NCI-H2029 (cell line): ENCODE results near the gene GPR180.
A peak's percentile ranks its signal among the peaks of the same experiment; 100 is the strongest.
"Not testable (repeated sequence)": the region's sequence is repeated elsewhere in the genome, so short reads cannot be mapped to it uniquely, and the experiment has no call there.

Experiments
- DNase-seq: peaks from one replicate; lab custom pipeline; 2025; lab: John Stamatoyannopoulos, UW

The GPR180 gene

GRCh38 chr13:94596575-94596971, 5.1 kb upstream of the GPR180 start:
- DNase-seq, result no peak

- no peak for DNase-seq
These were observed 3.4 kb upstream of the GPR180 start for GRCh38 chr13:94598281-94598680.

- no peak for DNase-seq
These were observed 1.8 kb upstream of the GPR180 start for GRCh38 chr13:94599877-94600276.

- DNase-seq, result no peak
These were observed 810 bp downstream of the GPR180 start for GRCh38 chr13:94602467-94602866.

GRCh38 chr13:94607056-94607455, 5.4 kb downstream of the GPR180 start:
- no peak for DNase-seq

GRCh38 chr13:94607939-94608338, 6.3 kb downstream of the GPR180 start:
- DNase-seq, result no peak

GRCh38 chr13:94608586-94608985, 6.9 kb downstream of the GPR180 start:
- no peak for DNase-seq

- DNase-seq, result no peak
These were observed 7.5 kb downstream of the GPR180 start for GRCh38 chr13:94609196-94609595.

- no peak for DNase-seq
These were observed 8.8 kb downstream of the GPR180 start for GRCh38 chr13:94610475-94610874.

- DNase-seq, result no peak
These were observed 10.4 kb downstream of the GPR180 start for GRCh38 chr13:94612050-94612449.

- no peak for DNase-seq
These were observed 11.4 kb downstream of the GPR180 start for GRCh38 chr13:94613051-94613450.

- DNase-seq, result no peak
These were observed 15.8 kb downstream of the GPR180 start for GRCh38 chr13:94617389-94618000.

- peak; percentile 11 for DNase-seq
These were observed 18.7 kb downstream of the GPR180 start for GRCh38 chr13:94620286-94620896.

GRCh38 chr13:94622344-94622743, 20.7 kb downstream of the GPR180 start:
- DNase-seq, result no peak

GRCh38 chr13:94623316-94623715, 21.7 kb downstream of the GPR180 start:
- DNase-seq, result no peak

GRCh38 chr13:94630858-94631257, 29.2 kb downstream of the GPR180 start:
- no peak for DNase-seq

- no peak for DNase-seq
These were observed 30.7 kb downstream of the GPR180 start for GRCh38 chr13:94632226-94632980.

GRCh38 chr13:94636096-94636495, 34.4 kb downstream of the GPR180 start:
- not testable (repeated sequence) for DNase-seq

GRCh38 chr13:94636942-94637578, 35.4 kb downstream of the GPR180 start:
- no peak for DNase-seq

GRCh38 chr13:94637677-94638076, 36.0 kb downstream of the GPR180 start:
- not testable (repeated sequence) for DNase-seq

- no peak for DNase-seq
These were observed 39.1 kb downstream of the GPR180 start for GRCh38 chr13:94640721-94641120.

GRCh38 chr13:94641409-94641941, 39.8 kb downstream of the GPR180 start:
- peak; percentile 71 for DNase-seq

GRCh38 chr13:94646904-94647303, 45.2 kb downstream of the GPR180 start:
- DNase-seq, result no peak
